Ovary (tissue), 3 donors: ENCODE measurements around the gene WNK2.

Experiments
- POLR2A ChIP-seq: fragments of 450-650 bp; IDR thresholded peaks from one replicate; pipeline ENCODE4 v1.6.1; 2017; ENCODE audit warnings: antibody characterized with exemption, mild to moderate bottlenecking, moderate library complexity
- TF ChIP-seq, protein P1 (sequence below), 3 donors: fragments of 450-650 bp in 2 of 3; fragments of 200-600 bp in 1 of 3; IDR thresholded peaks; one replicate each; pipeline versions ENCODE4 v1.5.1 to v1.8.0; 2016 to 2022; ENCODE audit warnings: antibody characterized with exemption in 3 of 3, mild to moderate bottlenecking in 1 of 3
- donor health status: DM: no; HTN: no; CAD: no.

DNA sequence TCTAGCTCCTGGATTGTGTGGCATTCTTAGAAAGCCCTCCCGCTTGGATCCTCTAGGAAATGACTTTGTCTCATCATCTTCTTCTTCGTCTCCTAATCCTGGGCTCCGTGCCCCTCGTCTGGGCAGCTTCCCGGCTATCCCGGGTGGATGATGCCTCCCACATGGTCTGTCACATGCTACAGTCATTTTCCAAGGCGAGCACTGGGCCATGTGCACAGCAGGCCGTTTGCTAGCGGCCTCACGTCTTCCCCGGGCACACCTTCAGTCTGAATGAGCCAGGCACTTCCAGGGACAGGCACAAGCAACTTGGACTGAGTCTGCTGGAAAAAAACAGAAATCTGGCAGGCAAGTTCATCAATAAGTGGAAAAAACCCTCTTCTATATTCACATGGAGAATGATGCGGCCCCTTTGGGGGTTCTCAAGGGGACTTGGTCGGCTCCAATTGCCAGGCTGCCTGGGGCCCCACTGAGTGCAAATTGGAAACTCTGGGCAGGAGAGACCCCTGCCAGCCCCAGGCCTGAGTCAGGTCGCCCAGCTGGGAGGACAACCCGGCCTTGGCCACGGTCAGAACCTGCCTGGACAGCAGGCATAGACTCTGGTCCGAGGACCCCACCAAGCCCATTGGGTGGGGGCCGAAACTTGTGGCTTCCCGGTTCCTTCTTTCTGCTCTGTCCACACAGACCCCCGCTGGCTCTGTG, 11.1 kb upstream of the WNK2 start:
- TF ChIP-seq POLR2A: no peak
- TF ChIP-seq, protein P1, sequence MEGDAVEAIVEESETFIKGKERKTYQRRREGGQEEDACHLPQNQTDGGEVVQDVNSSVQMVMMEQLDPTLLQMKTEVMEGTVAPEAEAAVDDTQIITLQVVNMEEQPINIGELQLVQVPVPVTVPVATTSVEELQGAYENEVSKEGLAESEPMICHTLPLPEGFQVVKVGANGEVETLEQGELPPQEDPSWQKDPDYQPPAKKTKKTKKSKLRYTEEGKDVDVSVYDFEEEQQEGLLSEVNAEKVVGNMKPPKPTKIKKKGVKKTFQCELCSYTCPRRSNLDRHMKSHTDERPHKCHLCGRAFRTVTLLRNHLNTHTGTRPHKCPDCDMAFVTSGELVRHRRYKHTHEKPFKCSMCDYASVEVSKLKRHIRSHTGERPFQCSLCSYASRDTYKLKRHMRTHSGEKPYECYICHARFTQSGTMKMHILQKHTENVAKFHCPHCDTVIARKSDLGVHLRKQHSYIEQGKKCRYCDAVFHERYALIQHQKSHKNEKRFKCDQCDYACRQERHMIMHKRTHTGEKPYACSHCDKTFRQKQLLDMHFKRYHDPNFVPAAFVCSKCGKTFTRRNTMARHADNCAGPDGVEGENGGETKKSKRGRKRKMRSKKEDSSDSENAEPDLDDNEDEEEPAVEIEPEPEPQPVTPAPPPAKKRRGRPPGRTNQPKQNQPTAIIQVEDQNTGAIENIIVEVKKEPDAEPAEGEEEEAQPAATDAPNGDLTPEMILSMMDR (IDR thresholded peaks at IDR 0.05): no peak
